Measurements from ENCODE around the gene SULT1C3.

- TF ChIP-seq CTCF (IDR thresholded peaks at IDR 0.05) (no peak), POLR2A (IDR thresholded peaks at IDR 0.05) (no peak)
These were observed 1.2 kb downstream of the SULT1C3 start for GRCh38 chr2:108240966-108241365.
